ENCODE measurements around the gene CNIH3. TPM values are rescaled to one million over a fixed set of nuclear protein-coding genes. Genes with fewer than 3 reads are reported as not detected.

Gene CNIH3
- 2.2 and 3.8 TPM in 2 replicates for total RNA-seq

DNA sequence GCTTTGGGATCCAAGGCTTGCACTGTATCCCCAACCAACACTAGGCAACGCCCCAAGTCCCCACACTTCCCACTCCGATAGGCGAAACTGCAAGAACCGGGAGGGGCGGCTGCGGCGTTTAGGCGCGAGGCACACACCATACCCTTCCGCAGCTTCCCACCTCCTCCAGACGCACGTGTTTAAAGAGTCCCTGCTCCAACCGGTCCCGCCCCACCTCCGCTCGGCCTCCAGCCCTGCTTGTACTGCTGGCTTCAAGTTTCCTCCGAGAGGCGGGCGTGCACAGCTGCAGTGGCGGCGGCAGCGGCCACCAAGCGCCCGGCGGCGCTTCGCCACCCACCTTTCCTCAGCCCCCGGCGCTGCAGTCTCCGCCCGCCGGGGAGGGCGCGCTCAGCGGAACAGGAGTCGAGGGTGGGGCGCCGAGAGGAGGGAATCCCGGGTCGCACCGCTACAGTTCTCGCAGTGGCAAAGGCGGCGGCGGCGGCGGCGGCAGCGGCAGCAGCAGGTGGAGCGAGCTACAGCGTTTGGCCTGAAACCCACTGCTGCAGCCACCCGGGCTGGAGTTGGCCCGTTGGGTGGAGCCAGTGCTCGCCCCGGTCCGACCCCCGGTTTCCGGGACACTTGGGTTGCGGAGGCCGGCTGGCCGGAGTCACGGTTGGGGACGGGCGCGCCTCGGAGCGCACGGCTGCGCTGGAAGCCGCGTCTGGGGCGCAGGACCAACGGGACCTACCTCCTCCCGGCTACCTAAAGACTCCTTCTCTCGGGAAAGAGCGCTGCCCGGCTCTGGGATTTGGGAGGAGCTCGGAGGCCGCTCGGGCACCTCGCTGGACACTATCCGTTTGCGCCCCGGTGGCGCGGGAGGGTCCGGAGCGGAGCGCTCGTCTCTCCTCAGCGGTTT, at the start of gene CNIH3:
TSS of gene CNIH3 (plus strand) at position 457 of the 895 bp plus-strand sequence. CDS start 858 bp downstream, outside the sequence.

Other genes with a start within 250 kb of the CNIH3 start
- gene WDR26, start 181.5 kb upstream of the CNIH3 start, total RNA-seq, result 30.5 and 36.9 TPM in 2 replicates